K562 (cell line): ENCODE measurements around the gene ATP5MG. TPM values are rescaled to one million over a fixed set of nuclear protein-coding genes. Genes with fewer than 3 reads are reported as not detected.
"Not testable (repeated sequence)": the region's sequence is repeated elsewhere in the genome, so short reads cannot be mapped to it uniquely, and the experiment has no call there.

ENCODE experiments used
- ATAC-seq: fragments of 200-7000 bp; cut with Tn5 transposase; 3 replicates; pipeline ENCODE4 v1.9.1; 2020; ENCODE audit warnings: moderate library complexity
- BruUV-seq: library from RNA; stranded (reverse); fragments of 400-500 nt; replicated peaks from 2 replicates; lab custom pipeline; 2021; lab: Mats Ljungman, UMichigan
- CTCF ChIA-PET: fragments of 300-600 bp; formaldehyde crosslinking; extraction: SDS; loops from one replicate; lab custom pipeline; 2021; ENCODE audit warnings: low intra/inter-chr PET ratio; lab: Yijun Ruan, JAX
- POLR2A ChIA-PET: fragments of 300-600, 350-650 bp; sonication (Branson Sonifier 250); formaldehyde crosslinking; extraction: SDS; loops from one replicate; lab custom pipeline; 2021; ENCODE audit warnings: antibody characterized with exemption, inconsistent platforms; lab: Yijun Ruan, JAX
- DNase-seq, 4 experiments: peaks; one replicate each; pipeline versions ENCODE4 v3.0.0 to v3.0.0-alpha.2; 2011 to 2018; ENCODE audit warnings: low spot score in 3 of 4, mixed read lengths in 3 of 4; ENCODE audit errors: extremely low read depth in 1 of 4
- FAIRE-seq: peaks from 2 replicates; lab custom pipeline; 2011; peaks lifted over from hg19 to GRCh38; lab: Jason Lieb, UNC
- H2AFZ ChIP-seq: 2 replicates; pipeline ENCODE4 v1.6.0; 2011; ENCODE audit warnings: low read depth, low read length, control low read depth, inconsistent platforms
- H3K27ac ChIP-seq: fragments of 200-600 bp; 3 replicates; pipeline ENCODE4 v1.8.0; 2011; ENCODE audit warnings: low read depth, mild to moderate bottlenecking, control low read depth, inconsistent platforms, low read length, moderate library complexity, mixed read lengths; ENCODE audit errors: extremely low read depth
- H3K27me3 ChIP-seq, 2 experiments: fragments of 300-600 bp in 1 of 2; 2 replicates in 1 of 2; 3 replicates in 1 of 2; pipeline versions ENCODE4 v1.6.0 to v1.8.0; 2011; ENCODE audit warnings: inconsistent platforms in 2 of 2, low read length in 2 of 2, mild to moderate bottlenecking in 1 of 2, mixed read lengths in 1 of 2, moderate library complexity in 1 of 2; ENCODE audit not compliant: control insufficient read depth in 2 of 2, insufficient read depth in 2 of 2
- H3K36me3 ChIP-seq: fragments of 300-600 bp; 3 replicates; pipeline ENCODE4 v1.8.0; 2011; ENCODE audit warnings: mild to moderate bottlenecking, low read length, inconsistent platforms; ENCODE audit not compliant: control insufficient read depth, insufficient read depth
- H3K4me1 ChIP-seq, 2 experiments: fragments of 200-600 bp in 1 of 2; replicated peaks in 1 of 2; 2 replicates in 1 of 2; 3 replicates in 1 of 2; pipeline versions ENCODE4 v1.5.1 to v1.8.0; 2011; ENCODE audit warnings: inconsistent platforms in 2 of 2, low read length in 2 of 2, mild to moderate bottlenecking in 1 of 2, mixed read lengths in 1 of 2, moderate library complexity in 1 of 2; ENCODE audit not compliant: control insufficient read depth in 2 of 2, insufficient read depth in 2 of 2
- H3K4me2 ChIP-seq: 2 replicates; pipeline ENCODE4 v1.6.1; 2011; ENCODE audit warnings: low read length, control low read depth, inconsistent platforms, mixed read lengths; ENCODE audit not compliant: insufficient read depth
- H3K4me3 ChIP-seq: fragments of 200-600 bp; sonication (generic), shearing (Covaris generic); 2 replicates; pipeline ENCODE4 v1.5.1; 2016; ENCODE audit warnings: control low read depth, inconsistent platforms
- H3K79me2 ChIP-seq: fragments of 200-600 bp; 3 replicates; pipeline ENCODE4 v1.8.0; 2011; ENCODE audit warnings: low read length, inconsistent platforms; ENCODE audit not compliant: control insufficient read depth, insufficient read depth
- H3K9ac ChIP-seq, 2 experiments: 2 replicates each; pipeline versions ENCODE4 v1.6.0 to v1.6.1; 2011; ENCODE audit warnings: low read depth in 2 of 2, low read length in 2 of 2, control low read depth in 1 of 2, inconsistent platforms in 1 of 2, mild to moderate bottlenecking in 1 of 2, mixed read lengths in 1 of 2; ENCODE audit not compliant: insufficient read depth in 1 of 2
- H3K9me1 ChIP-seq: one replicate; pipeline ENCODE4 v1.6.0; 2011; ENCODE audit warnings: inconsistent platforms, mild to moderate bottlenecking, low read length, moderate library complexity; ENCODE audit not compliant: control insufficient read depth, insufficient read depth
- H3K9me3 ChIP-seq: replicated peaks from 2 replicates; pipeline ENCODE4 v1.5.1; 2011; ENCODE audit warnings: low read depth, low read length, inconsistent platforms; ENCODE audit not compliant: control insufficient read depth, insufficient read depth
- H4K20me1 ChIP-seq: replicated peaks from 2 replicates; pipeline ENCODE4 v1.6.1; 2011; ENCODE audit warnings: low read length, inconsistent platforms, mixed read lengths; ENCODE audit not compliant: control insufficient read depth, insufficient read depth
- ARNT ChIP-seq, 2 experiments: fragments of 450-650 bp; IDR thresholded peaks; 2 replicates each; pipeline ENCODE4 v1.6.1; 2016; ENCODE audit warnings: mild to moderate bottlenecking in 1 of 2
- EP300 ChIP-seq: IDR thresholded peaks from 2 replicates; pipeline ENCODE4 v1.6.1; 2012; ENCODE audit warnings: low read length, improper control_type of control experiment
- IRF2 ChIP-seq: sonication (generic); formaldehyde crosslinking; IDR thresholded peaks from 2 replicates; pipeline ENCODE4 v1.8.1; 2022; ENCODE audit warnings: mild to moderate bottlenecking, missing genetic modification reagents
- SMARCC2 ChIP-seq: fragments of 450-650 bp; IDR thresholded peaks from 2 replicates; pipeline ENCODE4 v1.6.1; 2017; ENCODE audit warnings: antibody characterized with exemption, moderate library complexity, mild to moderate bottlenecking, low read depth
- SRF ChIP-seq, 2 experiments: fragments of 250-450, 450-650 bp in 1 of 2; sonication (Bioruptor Pico) in 1 of 2; sonication (generic) in 1 of 2; formaldehyde crosslinking; IDR thresholded peaks; 2 replicates each; pipeline versions ENCODE4 v1.5.0 to v1.5.1; 2020 to 2022; ENCODE audit warnings: mild to moderate bottlenecking in 1 of 2, missing genetic modification reagents in 1 of 2
- ZBTB7A ChIP-seq: IDR thresholded peaks from 2 replicates; pipeline ENCODE4 v1.6.1; 2011; ENCODE audit warnings: low read depth, mild to moderate bottlenecking, low read length, moderate library complexity, borderline replicate concordance; ENCODE audit not compliant: control insufficient read depth
- ZNF253 ChIP-seq: fragments of 250-450 bp; sonication (Bioruptor Pico); conservative IDR thresholded peaks from 2 replicates; pipeline ENCODE4 v1.6.1; 2021; ENCODE audit warnings: mild to moderate bottlenecking
- WGBS: fragments of 100-300 bp; shearing (Covaris generic); methylation state at CpG from one replicate; pipeline ENCODE4 v1.1.6; 2016; ENCODE audit warnings: low coverage, mixed read lengths; ENCODE audit not compliant: insufficient coverage; ENCODE audit errors: missing lambda C conversion rate; 5-methylcytosine and 5-hydroxymethylcytosine counted together
- in situ Hi-C: fragments of 300-500 bp; cut with MboI; formaldehyde crosslinking; loops from 4 replicates; pipeline ENCODE4 v1.15.0; 2018; ENCODE audit warnings: inconsistent platforms, mixed read lengths
- intact Hi-C: fragments of 100-400 bp; cut with micrococcal nuclease; formaldehyde crosslinking; loops from 2 replicates; pipeline ENCODE4 v1.14.2; 2022
- polyA plus RNA-seq, 8 experiments: library from polyadenylated mRNA; depleted of rRNA in 4 of 8; stranded (reverse) in 5 of 8; unstranded in 3 of 8; fragments of >200 nt; fragmentation: Nextera tagmentation in 2 of 8; fragmentation: Illumina TruSeq in 1 of 8; extraction: Ambion mirVana in 2 of 8; extraction: Trizol in 1 of 8; gene quantifications; 2 replicates each; pipeline versions ENCODE4 v1.2.1 to v1.2.3, GENCODE V29; 2011 to 2014; ENCODE audit warnings: inconsistent platforms in 1 of 8, missing spikeins in 1 of 8
- total RNA-seq, 7 experiments: library from RNA; depleted of rRNA in 6 of 7; stranded (reverse); fragments of >200 nt in 6 of 7; fragmentation: Illumina TruSeq in 2 of 7; extraction: Trizol in 2 of 7; gene quantifications; 2 replicates each; pipeline versions ENCODE4 v1.2.1 to v1.2.3, GENCODE V29; 2011 to 2021; ENCODE audit warnings: low replicate concordance in 1 of 7

ATP5MG gene
- total and polyA plus RNA-seq, 9 of the 15 experiments (the other 6 are each of a cell fraction or from before 2014, with no cell fraction given) = 301 to 2,138 (median 434) TPM

GRCh38 chr11:118401880-118402590 lies 629 bp downstream of the ATP5MG start (continued):
- TF ChIP-seq IRF2 (no peak), ZBTB7A (no peak), EP300 (no peak), SRF (CRISPR knock-in tag; IDR thresholded peaks at IDR 0.05) (no peak), SMARCC2 (no peak), ZNF253 (no peak), ARNT (IDR thresholded peaks at IDR 0.05) (no peak)
- TF ChIP-seq, all 486 proteins: peak for 14

- 46% methylated on average over 7 of the region's 7 CpGs for WGBS
- CTCF ChIA-PET = not testable (repeated sequence)
- intact Hi-C loops = loop anchor here (10.0 kb wide), 1 partner anchor 162 kb away; the partner anchor contains the start of gene IFT46
Measured at GRCh38 chr11:118402594-118402993, 1.2 kb downstream of the ATP5MG start.

More at GRCh38 chr11:118402594-118402993, 1.2 kb downstream of the ATP5MG start:
- DNase-seq, H3K9me3 ChIP-seq, ATAC-seq, H3K9me1 ChIP-seq, H2AFZ ChIP-seq, in situ Hi-C loops, BruUV-seq, FAIRE-seq, H3K27me3 ChIP-seq: not testable (repeated sequence)
- H3K27ac ChIP-seq = peak overlapping the region; percentile 96; the same call in 2 of the 3 replicates
- peaks cover 15 to 17% of the 10 kb centered on the region in 2 experiments; a peak in 4 of 5 replicates for H3K4me1 ChIP-seq
- peak overlapping the region; percentile 96 for H3K4me2 ChIP-seq
- peak overlapping the region; percentile 95 for H3K4me3 ChIP-seq
- peaks cover 53% of the 10 kb centered on the region for H3K36me3 ChIP-seq
- peaks cover 11% of the 10 kb centered on the region; the same call in 1 of the 2 replicates for H4K20me1 ChIP-seq
- peak overlapping the region; percentile 85 to 91 for H3K9ac ChIP-seq
- peaks cover 74% of the 10 kb centered on the region for H3K79me2 ChIP-seq
- POLR2A ChIA-PET = interaction anchor here (0.6 to 1.6 kb wide), 6 partner anchors 8 to 33 kb away, joined by 3 to 6 read pairs (median 4); partner anchors contain the start of gene KMT2A
